GM18511 (cell line): ENCODE measurements around the gene ZNF777.
A peak's percentile ranks its signal among the peaks of the same experiment; 100 is the strongest.
"Not testable (repeated sequence)": the region's sequence is repeated elsewhere in the genome, so short reads cannot be mapped to it uniquely, and the experiment has no call there.

Experiments used
- ATAC-seq: cut with Tn5 transposase; IDR thresholded peaks from one replicate; pipeline ENCODE4 v1.9.1; 2021; ENCODE audit warnings: mild to moderate bottlenecking, moderate library complexity; ENCODE audit not compliant: unreplicated experiment

The ZNF777 gene

DNA sequence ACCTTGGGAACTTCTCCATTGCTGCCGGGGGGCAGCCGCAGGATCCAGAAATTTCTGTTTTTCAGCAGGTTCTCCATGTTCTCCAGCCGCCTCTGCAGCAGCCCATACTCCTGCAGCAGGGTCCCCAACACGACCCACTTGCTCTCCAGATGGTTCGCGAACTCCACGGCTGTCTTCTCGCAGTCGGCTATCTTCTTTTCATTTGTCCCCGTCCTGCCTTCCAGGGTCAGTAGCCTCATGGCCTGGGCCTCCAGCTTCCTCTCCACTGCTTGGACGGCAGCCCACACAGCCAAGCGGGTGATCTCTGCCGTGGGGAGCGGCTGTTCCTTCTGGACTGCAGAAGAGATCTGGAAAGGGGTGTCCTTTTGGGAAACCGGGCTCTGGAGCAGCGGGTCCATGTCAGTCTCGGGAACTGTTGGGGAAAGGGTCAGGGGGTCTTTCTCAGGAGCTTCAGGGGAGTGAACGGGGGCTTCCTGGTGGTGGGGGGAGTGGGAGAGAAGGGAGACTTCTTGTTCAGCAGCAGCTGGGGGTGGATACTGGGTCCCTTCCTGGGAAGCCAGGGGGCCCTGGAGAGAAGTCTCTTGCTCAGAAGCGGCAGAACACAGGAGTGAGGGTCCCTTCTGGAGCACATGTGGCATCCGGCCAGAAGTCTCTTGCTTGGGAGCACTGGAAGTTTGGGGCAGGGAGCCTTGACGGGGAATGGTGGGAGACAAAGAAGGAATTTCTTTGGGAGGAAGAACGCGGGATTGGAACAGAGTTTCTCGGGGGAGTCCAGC is 5.5 kb downstream of the ZNF777 start:
- no peak for ATAC-seq

DNA sequence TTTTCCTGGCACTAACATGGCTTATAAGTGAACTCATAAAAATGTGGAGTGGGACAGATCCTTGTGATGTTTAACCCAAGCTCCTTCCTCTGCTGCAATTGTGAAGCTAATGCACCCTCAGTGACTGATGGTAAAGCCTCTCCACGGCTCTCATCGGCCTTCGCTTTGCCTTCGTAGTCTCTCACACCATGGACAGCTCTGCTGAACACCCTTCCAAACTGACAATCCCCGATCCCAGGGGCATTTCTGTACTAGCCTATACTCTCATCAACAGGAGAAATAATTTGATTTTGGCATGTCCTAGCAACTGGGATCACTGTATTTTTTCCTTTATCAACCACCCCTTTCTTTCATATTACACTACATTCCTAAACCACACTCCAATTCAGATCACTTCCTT is 6.1 kb downstream of the ZNF777 start:
- no peak for ATAC-seq

- ATAC-seq: no peak
Measured at GRCh38 chr7:149454006-149454405, 6.9 kb downstream of the ZNF777 start.

GRCh38 chr7:149450821-149451220 is 10.0 kb downstream of the ZNF777 start:
- ATAC-seq: no peak

- no peak for ATAC-seq
Measured at GRCh38 chr7:149449897-149450296, 11.0 kb downstream of the ZNF777 start.

GRCh38 chr7:149448961-149449360 is 11.9 kb downstream of the ZNF777 start:
- ATAC-seq: no peak

DNA sequence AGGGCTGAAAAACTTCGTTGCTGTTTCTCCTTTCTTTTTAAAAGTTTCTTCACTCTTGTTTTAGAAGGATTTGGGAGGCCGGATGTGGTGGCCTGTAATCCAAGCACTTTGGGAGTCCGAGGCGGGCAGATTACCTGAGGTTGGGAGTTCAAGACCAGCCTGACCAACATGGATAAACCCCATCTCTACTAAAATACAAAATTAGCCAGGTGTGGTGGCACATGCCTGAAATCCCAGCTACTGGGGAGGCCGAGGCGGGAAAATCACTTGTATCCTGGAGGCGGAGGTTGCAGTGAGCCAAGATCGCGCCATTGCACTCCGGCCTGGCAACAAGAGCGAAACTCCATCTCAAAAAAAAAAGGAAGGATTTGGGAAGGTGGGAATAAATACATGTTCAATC is 14.8 kb downstream of the ZNF777 start:
- not testable (repeated sequence) for ATAC-seq

DNA sequence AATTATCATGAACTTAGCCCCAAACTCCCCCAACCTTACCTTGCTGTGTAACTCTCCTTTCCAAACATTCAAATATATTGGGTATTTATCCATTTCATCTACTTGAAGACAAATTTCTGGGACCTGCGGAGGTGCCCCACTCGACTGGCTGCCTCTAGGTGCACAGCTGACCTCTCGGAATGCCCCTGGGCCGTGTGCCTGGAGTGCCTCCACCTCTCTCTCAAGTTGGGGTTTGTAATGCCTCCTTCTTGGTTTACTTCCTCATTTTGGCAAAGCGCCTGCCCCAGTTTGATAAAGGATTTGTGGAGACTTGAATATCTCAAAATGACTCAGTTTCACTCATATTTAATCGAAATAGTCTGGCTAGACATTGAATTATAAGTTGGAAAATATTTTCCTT is 16.6 kb downstream of the ZNF777 start:
- no peak for ATAC-seq

DNA sequence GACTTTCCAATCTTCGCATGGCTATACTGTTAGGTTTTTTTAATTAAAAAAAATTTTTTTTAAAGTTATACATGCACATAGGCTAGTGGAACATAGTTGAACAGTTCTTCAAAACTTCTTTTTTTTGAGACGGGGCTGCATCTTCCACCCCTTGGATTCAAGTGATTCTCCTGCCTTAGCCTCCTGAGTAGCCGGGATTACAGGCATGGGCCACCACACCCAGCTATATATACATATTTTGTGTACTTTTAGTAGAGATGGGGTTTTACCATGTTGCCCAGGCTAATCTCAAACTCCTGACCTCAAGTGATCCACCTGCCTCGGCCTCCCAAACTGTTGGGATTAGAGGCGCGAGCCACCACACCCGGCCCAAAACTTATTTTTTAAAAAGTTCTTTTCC is 17.3 kb downstream of the ZNF777 start:
- ATAC-seq: no peak

GRCh38 chr7:149442924-149443323 is 17.9 kb downstream of the ZNF777 start:
- ATAC-seq: no peak

GRCh38 chr7:149440222-149440621 is 20.6 kb downstream of the ZNF777 start:
- no peak for ATAC-seq

GRCh38 chr7:149436358-149436757 is 24.5 kb downstream of the ZNF777 start:
- ATAC-seq: no peak

DNA sequence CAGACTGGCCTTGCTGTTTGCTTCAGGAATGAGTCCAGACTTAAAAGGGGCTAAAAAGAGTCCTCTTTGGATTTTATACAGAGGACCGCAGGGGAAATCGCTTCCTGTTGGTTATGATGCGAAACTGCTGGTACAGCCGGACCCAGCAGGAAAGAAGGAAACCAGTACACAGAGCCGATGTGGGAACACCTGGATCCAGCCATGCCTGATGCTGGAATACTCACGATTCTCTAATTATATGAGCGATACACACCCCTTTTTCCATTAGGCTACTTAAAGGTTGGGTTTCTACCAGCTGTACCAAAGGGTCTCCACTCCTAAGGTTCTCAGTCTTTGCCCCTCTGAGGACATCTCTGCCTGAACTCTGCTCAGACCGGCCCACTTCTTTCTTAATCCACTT is 27.7 kb downstream of the ZNF777 start:
- ATAC-seq: no peak

DNA sequence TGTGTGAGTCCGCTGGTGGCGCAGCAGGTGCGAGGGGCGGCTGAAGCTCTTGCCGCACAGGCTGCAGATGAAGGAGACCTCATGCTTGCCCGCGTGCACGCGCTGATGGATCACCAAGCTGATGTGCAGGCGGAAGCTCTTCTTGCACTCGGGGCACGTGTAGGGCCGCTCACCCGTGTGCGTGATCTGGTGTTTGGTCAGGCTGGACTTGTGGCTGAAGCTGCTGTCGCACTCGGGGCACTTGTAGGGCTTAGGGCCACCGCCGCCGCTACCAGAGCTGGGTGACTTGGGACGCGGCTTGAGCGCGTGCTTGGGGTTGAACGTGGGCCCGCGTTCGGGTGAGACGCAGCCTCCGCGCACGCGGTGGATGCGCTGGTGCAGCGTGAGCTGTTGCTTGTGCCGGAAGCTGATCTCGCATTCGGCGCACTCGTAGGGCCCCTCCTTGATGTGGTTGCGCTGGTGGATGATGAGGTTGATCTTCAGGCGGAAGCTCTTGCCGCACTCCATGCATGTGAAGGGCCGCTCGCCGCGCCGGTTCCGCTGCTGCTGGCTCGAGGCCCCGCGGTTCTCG is 28.7 kb downstream of the ZNF777 start:
- ATAC-seq: no peak

DNA sequence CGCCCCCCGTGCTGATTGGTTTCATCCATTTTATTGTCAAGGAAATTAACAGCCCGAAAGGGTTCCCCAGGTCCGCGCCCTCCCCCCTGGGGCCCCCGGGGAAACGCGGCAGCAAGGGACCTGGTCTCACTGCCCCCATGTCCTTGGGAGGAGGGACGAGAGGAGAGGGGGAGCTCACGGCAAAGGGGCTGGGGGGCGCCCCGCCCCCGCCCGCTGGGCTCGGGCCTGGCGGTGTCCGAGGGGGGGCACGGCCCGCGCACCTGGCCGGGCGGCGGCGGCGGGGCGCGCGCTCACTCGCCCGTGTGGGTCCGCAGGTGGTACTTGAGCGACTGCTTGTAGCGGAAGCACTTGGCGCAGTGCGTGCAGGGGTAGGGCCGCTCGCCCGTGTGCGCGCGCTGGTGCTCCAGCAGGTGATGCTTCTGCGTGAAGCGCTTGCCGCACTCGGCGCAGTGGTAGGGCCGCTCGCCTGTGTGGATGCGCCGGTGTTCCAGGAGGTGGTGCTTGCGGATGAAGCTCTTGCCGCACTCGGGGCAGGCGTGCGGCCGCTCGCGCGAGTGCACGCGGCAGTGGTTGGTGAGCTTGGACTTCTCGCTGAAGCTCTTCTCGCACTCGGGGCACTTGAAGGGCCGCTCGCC is 29.3 kb downstream of the ZNF777 start:
- ATAC-seq: no peak

DNA sequence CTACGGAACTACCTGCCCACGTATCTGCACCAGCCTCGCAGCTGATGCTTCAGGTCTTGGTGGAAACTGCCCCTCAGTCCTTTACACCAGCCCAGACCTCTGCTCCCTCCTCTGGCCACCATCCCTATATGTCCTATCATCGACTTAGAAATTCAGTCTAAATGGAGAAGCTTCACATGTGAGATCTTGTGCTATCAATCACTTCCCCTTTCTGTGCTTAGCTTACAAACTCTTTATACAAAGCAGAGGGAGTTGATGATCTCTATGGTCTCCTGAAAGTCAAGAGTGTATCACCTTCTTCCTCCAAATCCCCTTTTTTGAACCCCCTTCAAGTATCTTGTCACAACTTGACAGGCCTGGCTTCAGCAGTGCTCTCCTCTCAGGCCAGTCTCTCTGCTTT is 30.7 kb downstream of the ZNF777 start:
- no peak for ATAC-seq

DNA sequence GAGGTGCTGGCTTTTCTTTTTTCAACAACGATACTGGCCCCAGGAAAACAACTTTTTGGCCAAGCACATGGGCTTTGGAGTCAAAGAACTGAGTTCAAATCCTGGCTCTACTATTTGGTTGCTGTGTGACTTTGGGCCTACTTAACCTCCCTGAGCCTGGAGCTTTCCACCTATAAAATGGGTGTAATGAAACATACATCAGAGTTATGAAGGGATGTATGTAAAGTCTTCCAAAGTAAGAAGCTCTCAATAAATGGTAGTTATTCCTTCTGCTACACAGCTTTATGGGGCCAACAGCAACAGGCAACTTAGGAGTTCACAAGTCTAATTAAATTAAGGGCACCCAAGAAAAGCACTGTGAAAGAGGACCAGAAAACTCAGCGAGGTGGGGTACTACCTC is 33.0 kb downstream of the ZNF777 start:
- no peak for ATAC-seq

GRCh38 chr7:149427096-149427680 is 33.7 kb downstream of the ZNF777 start:
- no peak for ATAC-seq

GRCh38 chr7:149423449-149424110 is 37.3 kb downstream of the ZNF777 start:
- no peak for ATAC-seq

DNA sequence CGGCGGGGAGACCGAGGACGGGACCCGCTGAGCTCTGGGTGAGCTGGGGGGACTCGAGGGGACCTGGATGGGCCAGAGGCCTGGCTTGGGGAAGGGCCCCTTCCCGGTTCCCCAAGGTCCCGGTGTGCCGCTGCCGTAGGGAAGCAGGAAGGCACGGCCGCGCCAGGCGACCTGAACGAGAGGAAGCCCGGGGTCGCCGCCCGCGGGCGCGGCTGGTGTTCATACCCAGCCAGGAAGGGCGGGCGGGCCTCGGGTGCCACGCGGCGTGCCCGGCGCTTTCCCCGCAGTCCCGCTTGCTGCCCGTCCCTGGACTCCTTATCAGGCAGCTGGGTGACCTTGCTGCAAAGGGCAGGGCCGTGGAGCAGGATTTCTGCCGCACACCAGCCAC is 38.0 kb downstream of the ZNF777 start:
- peak; percentile 23 for ATAC-seq

GRCh38 chr7:149422162-149422913 is 38.5 kb downstream of the ZNF777 start:
- peak; percentile 96 for ATAC-seq
